SK-N-SH (cell line): Measurements from ENCODE around the gene PROX2.

Experiments used
- POLR2AphosphoS5 ChIP-seq: IDR thresholded peaks from 2 replicates; pipeline ENCODE4 v1.6.1; 2012; ENCODE audit warnings: low read depth, low read length
- RAD21 ChIP-seq: IDR thresholded peaks from 2 replicates; pipeline ENCODE4 v1.6.1; 2012; ENCODE audit warnings: mild to moderate bottlenecking, low read length
- TEAD4 ChIP-seq: IDR thresholded peaks from 2 replicates; pipeline ENCODE4 v1.4.0; 2012; ENCODE audit warnings: mild to moderate bottlenecking, borderline replicate concordance; ENCODE audit not compliant: insufficient read depth
- TF ChIP-seq, protein P1 (sequence below): fragments of 200-600 bp; sonication (generic); IDR thresholded peaks from 2 replicates; pipeline ENCODE4 v1.6.1; 2017; ENCODE audit warnings: antibody characterized with exemption, mild to moderate bottlenecking, moderate library complexity

GRCh38 chr14:74832849-74833248 lies 43.1 kb downstream of the PROX2 start:
- no peak for TF ChIP-seq POLR2AphosphoS5
- no peak for TF ChIP-seq TEAD4
- no peak for TF ChIP-seq RAD21
- TF ChIP-seq, protein P1, sequence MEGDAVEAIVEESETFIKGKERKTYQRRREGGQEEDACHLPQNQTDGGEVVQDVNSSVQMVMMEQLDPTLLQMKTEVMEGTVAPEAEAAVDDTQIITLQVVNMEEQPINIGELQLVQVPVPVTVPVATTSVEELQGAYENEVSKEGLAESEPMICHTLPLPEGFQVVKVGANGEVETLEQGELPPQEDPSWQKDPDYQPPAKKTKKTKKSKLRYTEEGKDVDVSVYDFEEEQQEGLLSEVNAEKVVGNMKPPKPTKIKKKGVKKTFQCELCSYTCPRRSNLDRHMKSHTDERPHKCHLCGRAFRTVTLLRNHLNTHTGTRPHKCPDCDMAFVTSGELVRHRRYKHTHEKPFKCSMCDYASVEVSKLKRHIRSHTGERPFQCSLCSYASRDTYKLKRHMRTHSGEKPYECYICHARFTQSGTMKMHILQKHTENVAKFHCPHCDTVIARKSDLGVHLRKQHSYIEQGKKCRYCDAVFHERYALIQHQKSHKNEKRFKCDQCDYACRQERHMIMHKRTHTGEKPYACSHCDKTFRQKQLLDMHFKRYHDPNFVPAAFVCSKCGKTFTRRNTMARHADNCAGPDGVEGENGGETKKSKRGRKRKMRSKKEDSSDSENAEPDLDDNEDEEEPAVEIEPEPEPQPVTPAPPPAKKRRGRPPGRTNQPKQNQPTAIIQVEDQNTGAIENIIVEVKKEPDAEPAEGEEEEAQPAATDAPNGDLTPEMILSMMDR = no peak
